ENCODE data around the gene RFPL3.

RFPL3 gene

DNA sequence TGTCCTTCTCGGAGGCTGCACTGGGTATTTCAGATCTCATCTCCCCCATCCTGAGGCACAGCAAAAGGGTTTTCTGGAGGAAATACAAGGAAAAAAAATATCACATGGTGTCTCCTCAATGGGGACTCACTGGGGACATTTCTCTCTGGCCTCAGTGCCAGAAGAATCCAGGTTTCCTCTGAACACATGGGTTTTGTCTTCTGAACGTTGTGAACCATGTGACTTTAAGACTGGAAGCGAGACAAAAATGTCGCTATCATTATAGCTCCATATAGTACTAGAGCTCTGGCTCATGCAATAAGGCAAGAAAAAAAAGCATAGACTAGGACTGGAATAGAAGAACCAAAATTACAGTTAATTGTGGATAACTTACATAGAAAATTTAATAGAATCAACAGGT, 44.9 kb upstream of the RFPL3 start:
- DNase-seq (ENCODE audit: low read depth): no peak
- H3K4me3 ChIP-seq (ENCODE audit: low read depth, low read length): no peak overlapping the region
- TF ChIP-seq POLR2A (IDR thresholded peaks at IDR 0.05; ENCODE audit: extremely low read depth, insufficient read length): no peak
- TF ChIP-seq, protein P1, sequence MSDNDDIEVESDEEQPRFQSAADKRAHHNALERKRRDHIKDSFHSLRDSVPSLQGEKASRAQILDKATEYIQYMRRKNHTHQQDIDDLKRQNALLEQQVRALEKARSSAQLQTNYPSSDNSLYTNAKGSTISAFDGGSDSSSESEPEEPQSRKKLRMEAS (IDR thresholded peaks at IDR 0.05; ENCODE audit: low read depth, low read length): no peak
- TF ChIP-seq, protein P2, sequence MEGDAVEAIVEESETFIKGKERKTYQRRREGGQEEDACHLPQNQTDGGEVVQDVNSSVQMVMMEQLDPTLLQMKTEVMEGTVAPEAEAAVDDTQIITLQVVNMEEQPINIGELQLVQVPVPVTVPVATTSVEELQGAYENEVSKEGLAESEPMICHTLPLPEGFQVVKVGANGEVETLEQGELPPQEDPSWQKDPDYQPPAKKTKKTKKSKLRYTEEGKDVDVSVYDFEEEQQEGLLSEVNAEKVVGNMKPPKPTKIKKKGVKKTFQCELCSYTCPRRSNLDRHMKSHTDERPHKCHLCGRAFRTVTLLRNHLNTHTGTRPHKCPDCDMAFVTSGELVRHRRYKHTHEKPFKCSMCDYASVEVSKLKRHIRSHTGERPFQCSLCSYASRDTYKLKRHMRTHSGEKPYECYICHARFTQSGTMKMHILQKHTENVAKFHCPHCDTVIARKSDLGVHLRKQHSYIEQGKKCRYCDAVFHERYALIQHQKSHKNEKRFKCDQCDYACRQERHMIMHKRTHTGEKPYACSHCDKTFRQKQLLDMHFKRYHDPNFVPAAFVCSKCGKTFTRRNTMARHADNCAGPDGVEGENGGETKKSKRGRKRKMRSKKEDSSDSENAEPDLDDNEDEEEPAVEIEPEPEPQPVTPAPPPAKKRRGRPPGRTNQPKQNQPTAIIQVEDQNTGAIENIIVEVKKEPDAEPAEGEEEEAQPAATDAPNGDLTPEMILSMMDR (IDR thresholded peaks at IDR 0.05; ENCODE audit: low read depth, low read length): no peak
- TF ChIP-seq MYC (IDR thresholded peaks at IDR 0.05; ENCODE audit: low read depth, low read length): no peak

DNA sequence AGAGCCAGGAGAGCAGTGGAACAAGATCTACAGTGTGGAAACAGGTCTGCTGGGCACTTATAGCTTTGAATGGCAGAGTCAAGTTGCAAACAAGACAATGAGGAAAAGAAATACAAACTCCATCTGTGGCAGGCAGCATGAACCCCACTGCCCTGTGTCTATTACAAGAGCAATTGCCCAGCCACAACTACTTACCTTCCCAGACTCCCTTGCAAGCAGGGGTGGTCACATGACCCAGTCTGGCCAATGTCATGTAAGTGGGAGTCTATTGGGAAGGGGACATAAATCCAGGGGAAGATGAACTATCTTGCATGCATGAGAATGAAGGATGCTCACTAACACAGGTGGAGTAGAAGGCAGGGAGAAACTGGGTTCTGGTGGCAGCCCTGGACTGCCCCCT, 44.1 kb upstream of the RFPL3 start:
- TF ChIP-seq, protein P1 (IDR thresholded peaks at IDR 0.05; ENCODE audit: low read depth, low read length): no peak
- TF ChIP-seq MYC (IDR thresholded peaks at IDR 0.05; ENCODE audit: low read depth, low read length) (no peak), POLR2A (IDR thresholded peaks at IDR 0.05; ENCODE audit: extremely low read depth, insufficient read length) (no peak)
- TF ChIP-seq, protein P2 (IDR thresholded peaks at IDR 0.05; ENCODE audit: low read depth, low read length): no peak
- H3K4me3 ChIP-seq (ENCODE audit: low read depth, low read length): no peak overlapping the region
- DNase-seq (ENCODE audit: low read depth): no peak

DNA sequence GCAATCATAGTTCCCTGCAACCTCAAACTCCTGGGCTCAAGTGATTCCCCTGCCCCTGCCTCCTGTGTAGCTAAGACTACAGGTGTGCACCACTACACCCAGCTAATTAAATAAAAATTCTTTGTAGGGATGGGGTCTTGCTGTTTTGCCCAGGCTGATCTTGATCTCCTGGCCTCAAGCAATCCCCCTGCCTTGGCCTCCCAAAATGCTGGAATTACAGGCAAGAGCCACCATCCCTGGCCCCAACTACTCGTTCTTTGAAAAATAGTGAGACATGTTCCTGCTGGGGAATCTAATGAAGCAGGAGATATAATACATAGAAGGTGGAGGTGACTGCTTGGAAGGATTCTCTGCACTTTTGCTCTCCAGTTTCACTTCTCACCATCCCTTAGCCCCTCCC, 40.1 kb upstream of the RFPL3 start:
- TF ChIP-seq, protein P2 (IDR thresholded peaks at IDR 0.05; ENCODE audit: low read depth, low read length): no peak
- no peak for TF ChIP-seq POLR2A (IDR thresholded peaks at IDR 0.05; ENCODE audit: extremely low read depth, insufficient read length)
- TF ChIP-seq, protein P1 (IDR thresholded peaks at IDR 0.05; ENCODE audit: low read depth, low read length): no peak
- no peak for DNase-seq (ENCODE audit: low read depth)
- no peak overlapping the region for H3K4me3 ChIP-seq (ENCODE audit: low read depth, low read length)

DNA sequence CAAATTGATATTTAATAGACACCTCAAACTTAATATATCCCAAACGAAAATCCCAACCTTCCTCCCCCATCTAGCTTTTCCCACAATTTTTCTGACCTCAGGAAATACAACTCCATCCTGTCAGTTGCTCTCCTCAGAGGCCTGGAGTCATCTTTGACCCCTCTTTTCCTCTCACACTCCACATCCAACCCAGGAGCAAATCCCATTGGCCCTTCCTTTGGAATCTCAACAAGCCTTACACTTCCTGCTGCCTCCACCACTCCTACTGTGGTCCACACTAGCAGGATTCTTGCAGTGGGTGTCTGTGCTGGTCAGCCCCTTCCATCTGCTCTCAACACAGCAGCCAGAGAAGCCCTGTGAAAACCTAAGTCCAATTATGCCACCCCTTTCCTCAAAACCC, 39.3 kb upstream of the RFPL3 start:
- no peak overlapping the region for H3K4me3 ChIP-seq (ENCODE audit: low read depth, low read length)
- TF ChIP-seq POLR2A (IDR thresholded peaks at IDR 0.05; ENCODE audit: extremely low read depth, insufficient read length): no peak
- TF ChIP-seq, protein P1 (IDR thresholded peaks at IDR 0.05; ENCODE audit: low read depth, low read length): no peak
- TF ChIP-seq, protein P2 (IDR thresholded peaks at IDR 0.05; ENCODE audit: low read depth, low read length): no peak
- TF ChIP-seq MYC (IDR thresholded peaks at IDR 0.05; ENCODE audit: low read depth, low read length): no peak
- no peak for DNase-seq (ENCODE audit: low read depth)

DNA sequence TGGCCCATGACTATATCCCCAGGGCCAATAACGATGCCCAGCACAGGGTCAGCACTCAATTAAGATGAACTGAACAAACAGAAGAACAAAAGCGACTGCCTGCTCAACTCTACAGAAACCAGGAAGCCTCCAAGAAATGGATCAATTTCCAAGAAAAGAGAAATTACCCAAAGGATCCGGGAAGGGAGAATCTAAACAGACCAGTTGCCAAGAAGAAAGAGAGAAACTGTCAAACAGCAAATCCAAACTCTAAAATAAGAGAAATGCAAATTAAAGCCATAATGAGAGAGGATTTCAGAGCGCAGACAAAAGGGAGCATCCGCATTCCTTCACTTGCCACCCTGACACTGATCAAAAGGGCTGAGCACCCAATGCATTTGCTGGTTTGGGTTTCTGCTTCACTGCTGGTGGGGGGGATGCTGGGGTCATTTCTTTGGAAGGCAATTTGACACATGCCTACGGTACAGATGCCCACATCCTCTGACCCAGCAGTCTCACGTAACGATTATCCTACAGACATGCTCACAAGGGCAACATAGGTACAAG, 37.7 kb upstream of the RFPL3 start:
- TF ChIP-seq MYC (IDR thresholded peaks at IDR 0.05; ENCODE audit: low read depth, low read length) (no peak), POLR2A (IDR thresholded peaks at IDR 0.05; ENCODE audit: extremely low read depth, insufficient read length) (no peak)
- TF ChIP-seq, protein P1 (IDR thresholded peaks at IDR 0.05; ENCODE audit: low read depth, low read length): no peak
- TF ChIP-seq, protein P2 (IDR thresholded peaks at IDR 0.05; ENCODE audit: low read depth, low read length): no peak
- DNase-seq (ENCODE audit: low read depth): no peak
- no peak overlapping the region for H3K4me3 ChIP-seq (ENCODE audit: low read depth, low read length)
